Endothelial cell of umbilical vein (primary cell): Measurements from ENCODE around the gene NPSR1. TPM values are rescaled to one million over a fixed set of nuclear protein-coding genes. Genes with fewer than 3 reads are reported as not detected.

Source experiments
- BruUV-seq: library from RNA; stranded (reverse); fragments of 400-500 nt; replicated peaks from 2 replicates; lab custom pipeline; 2021; lab: Mats Ljungman, UMichigan
- CTCF ChIA-PET: fragments of 300-600, 350-600 bp; sonication (Branson Sonifier 250); formaldehyde crosslinking; loops from one replicate; lab custom pipeline; 2021; ENCODE audit warnings: antibody characterized with exemption, inconsistent platforms; lab: Charles Lee
- POLR2A ChIA-PET: fragments of 300-600, 350-600 bp; sonication (Branson Sonifier 250); formaldehyde crosslinking; loops from one replicate; lab custom pipeline; 2021; ENCODE audit warnings: antibody characterized with exemption, inconsistent platforms; lab: Charles Lee
- DNase-seq: peaks from one replicate; pipeline ENCODE4 v3.0.0-alpha.2; 2011; ENCODE audit warnings: low read depth, low spot score
- FAIRE-seq: peaks from 2 replicates; lab custom pipeline; 2011; peaks lifted over from hg19 to GRCh38; lab: Jason Lieb, UNC
- H2AFZ ChIP-seq: 2 replicates; pipeline ENCODE4 v1.6.0; 2012; ENCODE audit warnings: low read depth, low read length, control low read depth, inconsistent platforms
- H3K27ac ChIP-seq: 2 replicates; pipeline ENCODE4 v1.5.1; 2011; ENCODE audit warnings: low read depth, mild to moderate bottlenecking, control low read depth, low read length, moderate library complexity; ENCODE audit not compliant: insufficient read depth
- H3K27me3 ChIP-seq, 2 experiments: 2 replicates each; pipeline versions ENCODE4 v1.6.0 to v1.6.1; 2011; ENCODE audit warnings: low read length in 2 of 2, mixed read lengths in 1 of 2; ENCODE audit not compliant: control insufficient read depth in 2 of 2, insufficient read depth in 2 of 2
- H3K36me3 ChIP-seq, 2 experiments: 2 replicates in 1 of 2; 3 replicates in 1 of 2; pipeline ENCODE4 v1.5.1; 2011; ENCODE audit warnings: low read length in 2 of 2, mild to moderate bottlenecking in 1 of 2, moderate library complexity in 1 of 2; ENCODE audit not compliant: control insufficient read depth in 2 of 2, insufficient read depth in 2 of 2; ENCODE audit errors: extremely low read depth in 1 of 2
- H3K4me1 ChIP-seq: 3 replicates; pipeline ENCODE4 v1.5.1; 2011; ENCODE audit warnings: mild to moderate bottlenecking, low read length; ENCODE audit not compliant: control insufficient read depth, insufficient read depth; ENCODE audit errors: extremely low read depth
- H3K4me2 ChIP-seq: 2 replicates; pipeline ENCODE4 v1.6.1; 2011; ENCODE audit warnings: low read length, control low read depth, mixed read lengths; ENCODE audit not compliant: insufficient read depth
- H3K4me3 ChIP-seq, 3 experiments: fragments of 200-600 bp in 1 of 3; sonication (generic), shearing (Covaris generic) in 1 of 3; replicated peaks in 1 of 3; 2 replicates each; pipeline ENCODE4 v1.5.1; 2011 to 2016; ENCODE audit warnings: control low read depth in 3 of 3, low read length in 3 of 3, mild to moderate bottlenecking in 2 of 3, inconsistent platforms in 1 of 3, low read depth in 1 of 3, moderate library complexity in 1 of 3; ENCODE audit not compliant: insufficient read depth in 1 of 3
- H3K79me2 ChIP-seq: 2 replicates; pipeline ENCODE4 v1.6.0; 2012; ENCODE audit warnings: low read length, inconsistent platforms; ENCODE audit not compliant: control insufficient read depth, insufficient read depth
- H3K9ac ChIP-seq: replicated peaks from 2 replicates; pipeline ENCODE3; 2011; ENCODE audit warnings: low read length, control low read depth; ENCODE audit not compliant: insufficient read depth; ENCODE audit errors: extremely low read depth
- H3K9me1 ChIP-seq: replicated peaks from 3 replicates; pipeline ENCODE4 v1.6.0; 2011; ENCODE audit warnings: mild to moderate bottlenecking, low read length; ENCODE audit not compliant: control insufficient read depth, insufficient read depth; ENCODE audit errors: extremely low read depth
- H3K9me3 ChIP-seq: replicated peaks from 2 replicates; pipeline ENCODE4 v1.5.1; 2012; ENCODE audit warnings: low read length, inconsistent platforms; ENCODE audit not compliant: control insufficient read depth, insufficient read depth
- H4K20me1 ChIP-seq: replicated peaks from 2 replicates; pipeline ENCODE3; 2011; ENCODE audit warnings: mild to moderate bottlenecking, low read length; ENCODE audit not compliant: control insufficient read depth, insufficient read depth; ENCODE audit errors: extremely low read depth
- FOS ChIP-seq: IDR thresholded peaks from 2 replicates; pipeline ENCODE4 v1.6.1; 2011; ENCODE audit warnings: mild to moderate bottlenecking, low read length, moderate library complexity, borderline replicate concordance; ENCODE audit not compliant: insufficient read depth
- MYC ChIP-seq: IDR thresholded peaks from one replicate; pipeline ENCODE4 v1.6.1; 2011; ENCODE audit warnings: mild to moderate bottlenecking, low read depth, low read length
- POLR2A ChIP-seq: IDR thresholded peaks from 2 replicates; pipeline ENCODE4 v1.6.1; 2012; ENCODE audit warnings: low read depth, mild to moderate bottlenecking, control low read depth, low read length
- POLR2AphosphoS5 ChIP-seq: IDR thresholded peaks from 2 replicates; pipeline ENCODE4 v1.6.1; 2012; ENCODE audit warnings: low read depth, mild to moderate bottlenecking, control low read depth, low read length, moderate library complexity; ENCODE audit not compliant: insufficient read depth
- dilution Hi-C: fragments of 300-500 bp; cut with MboI; formaldehyde crosslinking; loops from one replicate; pipeline ENCODE4 v1.15.0; 2019; ENCODE audit warnings: low sequenced_read_pairs; ENCODE audit not compliant: extremely low pct_ligation_motif_present
- intact Hi-C: fragments of 100-400 bp; cut with micrococcal nuclease; formaldehyde crosslinking; loops from one replicate; pipeline ENCODE4 v1.10.0; 2022
- polyA plus RNA-seq, 4 experiments: library from polyadenylated mRNA; depleted of rRNA in 3 of 4; stranded (reverse) in 3 of 4; unstranded in 1 of 4; fragments of >200 nt; gene quantifications; 2 replicates each; pipeline versions ENCODE4 v1.2.1 to v1.2.3, GENCODE V29; 2011 to 2012; ENCODE audit warnings: missing spikeins in 1 of 4
- total RNA-seq: library from RNA; stranded (reverse); gene quantifications from 2 replicates; pipeline ENCODE4 v1.2.3, GENCODE V29; 2021
- TF ChIP-seq, protein P1 (sequence below): IDR thresholded peaks from 2 replicates; pipeline ENCODE4 v1.6.1; 2011; ENCODE audit not compliant: insufficient read depth, insufficient read length

NPSR1 gene
- total and polyA plus RNA-seq, 2 donors (not counting 3 experiments of a cell fraction or from before 2014, with no cell fraction given), result not detected

- Histone ChIP-seq H3K9me1 (no peaks in the 10 kb centered on the region), H3K4me2 (no peak overlapping the region), H3K27ac (no peak overlapping the region), H3K36me3 (no peaks in the 10 kb centered on the region), H4K20me1 (no peaks in the 10 kb centered on the region), H3K27me3 (peaks cover 2 to 3% of the 10 kb centered on the region in 2 experiments), H2AFZ (no peak overlapping the region), H3K9me3 (no peaks in the 10 kb centered on the region), H3K4me3 (no peak overlapping the region), H3K4me1 (peaks cover 1% of the 10 kb centered on the region), H3K9ac (no peak overlapping the region), H3K79me2 (no peaks in the 10 kb centered on the region)
- no peak for TF ChIP-seq FOS
- TF ChIP-seq POLR2A, result no peak
- no peak for TF ChIP-seq POLR2AphosphoS5
- TF ChIP-seq, protein P1, sequence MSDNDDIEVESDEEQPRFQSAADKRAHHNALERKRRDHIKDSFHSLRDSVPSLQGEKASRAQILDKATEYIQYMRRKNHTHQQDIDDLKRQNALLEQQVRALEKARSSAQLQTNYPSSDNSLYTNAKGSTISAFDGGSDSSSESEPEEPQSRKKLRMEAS, result no peak
- CTCF ChIA-PET, result no interaction called here
- FAIRE-seq (no peak), DNase-seq (no peak)
- dilution Hi-C loops (no loop called here), intact Hi-C loops (no loop called here)
- POLR2A ChIA-PET, result no interaction called here
- BruUV-seq, result no TSS peak
Observed at GRCh38 chr7:34845666-34846361, 187.8 kb downstream of the NPSR1 start.

GRCh38 chr7:34846976-34847375, 189.0 kb downstream of the NPSR1 start:
- BruUV-seq, result no TSS peak
- ChIA-PET CTCF (no interaction called here), POLR2A (no interaction called here)
- intact Hi-C loops (no loop called here), dilution Hi-C loops (no loop called here)
- Histone ChIP-seq H3K4me3 (no peak overlapping the region), H3K36me3 (no peaks in the 10 kb centered on the region), H4K20me1 (no peaks in the 10 kb centered on the region), H3K79me2 (no peaks in the 10 kb centered on the region), H3K4me1 (peaks cover 10% of the 10 kb centered on the region), H3K27ac (no peak overlapping the region), H3K9ac (no peak overlapping the region), H3K9me3 (no peaks in the 10 kb centered on the region), H2AFZ (no peak overlapping the region), H3K27me3 (peaks cover 2 to 3% of the 10 kb centered on the region in 2 experiments), H3K4me2 (no peak overlapping the region), H3K9me1 (no peaks in the 10 kb centered on the region)
- TF ChIP-seq MYC, result no peak
- DNase-seq (no peak), FAIRE-seq (no peak)
